ENCODE data around the gene CADM2. TPM values are rescaled to one million over a fixed set of nuclear protein-coding genes. Genes with fewer than 3 reads are reported as not detected.

CADM2 gene
- polyA plus RNA-seq, 1 donor from 2014 or later: 4.5 TPM

- H3K27ac ChIP-seq (ENCODE audit: low read length): no peak overlapping the region
- H2AFZ ChIP-seq (ENCODE audit: low read depth, low read length): no peak overlapping the region
- no peaks in the 10 kb centered on the region for H3K27me3 ChIP-seq (ENCODE audit: insufficient read depth, low read depth, low read length)
- H3K79me2 ChIP-seq (replicated peaks; ENCODE audit: insufficient read depth, low read length): no peaks in the 10 kb centered on the region
- H3K4me3 ChIP-seq (ENCODE audit: low read length): no peak overlapping the region
- no peaks in the 10 kb centered on the region for H3K36me3 ChIP-seq (ENCODE audit: insufficient read depth, low read length)
- no peaks in the 10 kb centered on the region for H3K9me3 ChIP-seq (ENCODE audit: low read length)
- no peaks in the 10 kb centered on the region for H3K9me2 ChIP-seq (ENCODE audit: insufficient read depth, low read length)
- H3F3A ChIP-seq (ENCODE audit: insufficient read depth, low read length, poor library complexity, severe bottlenecking): no peaks in the 10 kb centered on the region
- no peak for TF ChIP-seq CTCF (IDR thresholded peaks at IDR 0.05; ENCODE audit: poor library complexity, severe bottlenecking)
- no peak for TF ChIP-seq MXI1 (conservative IDR thresholded peaks at IDR 0.05; ENCODE audit: poor library complexity, severe bottlenecking)
- no peak for TF ChIP-seq RAD21 (conservative IDR thresholded peaks at IDR 0.05)
- no peak overlapping the region for H3K9ac ChIP-seq (ENCODE audit: low read length)
- H3K4me2 ChIP-seq (ENCODE audit: low read length): no peak overlapping the region
- H4K20me1 ChIP-seq (ENCODE audit: insufficient read depth): no peaks in the 10 kb centered on the region
Observed at GRCh38 chr3:85560088-85560785, 601.4 kb downstream of the CADM2 start.

GRCh38 chr3:85567071-85567676, 608.4 kb downstream of the CADM2 start:
- no peaks in the 10 kb centered on the region for H3K9me3 ChIP-seq (ENCODE audit: low read length)
- no peak overlapping the region for H3K9ac ChIP-seq (ENCODE audit: low read length)
- H3K9me2 ChIP-seq (ENCODE audit: insufficient read depth, low read length): no peaks in the 10 kb centered on the region
- H4K20me1 ChIP-seq (ENCODE audit: insufficient read depth): no peaks in the 10 kb centered on the region
- TF ChIP-seq EP300 (conservative IDR thresholded peaks at IDR 0.05; ENCODE audit: poor library complexity, severe bottlenecking) (no peak), TAF1 (IDR thresholded peaks at IDR 0.05; ENCODE audit: low read depth) (no peak), RAD21 (conservative IDR thresholded peaks at IDR 0.05) (peak; percentile 25), CTCF (IDR thresholded peaks at IDR 0.05; ENCODE audit: poor library complexity, severe bottlenecking) (peak; percentile 43)
- H2AFZ ChIP-seq (ENCODE audit: low read depth, low read length): no peak overlapping the region
- H3K79me2 ChIP-seq (replicated peaks; ENCODE audit: insufficient read depth, low read length): no peaks in the 10 kb centered on the region
- H3K36me3 ChIP-seq (ENCODE audit: insufficient read depth, low read length): no peaks in the 10 kb centered on the region
- no peak overlapping the region for H3K27ac ChIP-seq (ENCODE audit: low read length)
- H3K27me3 ChIP-seq (ENCODE audit: insufficient read depth, low read depth, low read length): no peaks in the 10 kb centered on the region
- H3K4me3 ChIP-seq (ENCODE audit: low read length): no peak overlapping the region
- H3K4me2 ChIP-seq (ENCODE audit: low read length): no peak overlapping the region
- H3F3A ChIP-seq (ENCODE audit: insufficient read depth, low read length, poor library complexity, severe bottlenecking): no peaks in the 10 kb centered on the region

- Histone ChIP-seq H3K4me3 (ENCODE audit: low read length) (no peak overlapping the region), H3K27ac (ENCODE audit: low read length) (no peak overlapping the region), H3K4me2 (ENCODE audit: low read length) (no peak overlapping the region), H3K27me3 (ENCODE audit: insufficient read depth, low read depth, low read length) (no peaks in the 10 kb centered on the region), H3K9ac (ENCODE audit: low read length) (no peak overlapping the region), H2AFZ (ENCODE audit: low read depth, low read length) (no peak overlapping the region), H3F3A (ENCODE audit: insufficient read depth, low read length, poor library complexity, severe bottlenecking) (no peaks in the 10 kb centered on the region), H3K9me2 (ENCODE audit: insufficient read depth, low read length) (no peaks in the 10 kb centered on the region), H3K79me2 (replicated peaks; ENCODE audit: insufficient read depth, low read length) (no peaks in the 10 kb centered on the region), H3K9me3 (ENCODE audit: low read length) (no peaks in the 10 kb centered on the region), H4K20me1 (ENCODE audit: insufficient read depth) (no peaks in the 10 kb centered on the region), H3K36me3 (ENCODE audit: insufficient read depth, low read length) (no peaks in the 10 kb centered on the region)
- TF ChIP-seq POLR2AphosphoS5 (IDR thresholded peaks at IDR 0.05): no peak
- no peak for TF ChIP-seq EP300 (conservative IDR thresholded peaks at IDR 0.05; ENCODE audit: poor library complexity, severe bottlenecking)
- no peak for TF ChIP-seq EZH2 (IDR thresholded peaks at IDR 0.05; ENCODE audit: borderline replicate concordance, insufficient read depth, low read length, poor library complexity, severe bottlenecking)
- TF ChIP-seq MXI1 (conservative IDR thresholded peaks at IDR 0.05; ENCODE audit: poor library complexity, severe bottlenecking): no peak
- TF ChIP-seq RAD21 (conservative IDR thresholded peaks at IDR 0.05): no peak
- TF ChIP-seq REST (IDR thresholded peaks at IDR 0.05; ENCODE audit: borderline replicate concordance): no peak
- no peak for TF ChIP-seq TAF1 (IDR thresholded peaks at IDR 0.05; ENCODE audit: low read depth)
- no peak for TF ChIP-seq SMC3 (conservative IDR thresholded peaks at IDR 0.05; ENCODE audit: poor library complexity)
- TF ChIP-seq CTCF (IDR thresholded peaks at IDR 0.05; ENCODE audit: poor library complexity, severe bottlenecking): no peak
Observed at GRCh38 chr3:85570819-85571218, 612.0 kb downstream of the CADM2 start.

Data from neural cell (in vitro differentiated cells).